K562 (cell line): ENCODE data around the gene DNA2. TPM values are rescaled to one million over a fixed set of nuclear protein-coding genes. Genes with fewer than 3 reads are reported as not detected.

Experiments used
- CBX8 ChIP-seq: fragments of 200-600 bp; sonication (generic); IDR thresholded peaks from 2 replicates; pipeline ENCODE4 v1.6.1; 2012; ENCODE audit warnings: borderline replicate concordance, mixed run types, low read depth, mild to moderate bottlenecking, moderate library complexity, mixed read lengths, low read length, control low read depth, inconsistent platforms; ENCODE audit not compliant: poor library complexity, severe bottlenecking; ENCODE audit errors: extremely low read depth
- CC2D1A ChIP-seq: fragments of 450-650 bp; IDR thresholded peaks from 2 replicates; pipeline ENCODE4 v1.6.1; 2017; ENCODE audit warnings: mild to moderate bottlenecking
- COPS2 ChIP-seq: fragments of 450-650 bp; conservative IDR thresholded peaks from 2 replicates; pipeline ENCODE4 v1.6.1; 2016; ENCODE audit warnings: mild to moderate bottlenecking, moderate library complexity
- E2F1 ChIP-seq: sonication (generic); formaldehyde crosslinking; IDR thresholded peaks from 2 replicates; pipeline ENCODE4 v1.8.1; 2023; ENCODE audit warnings: mild to moderate bottlenecking, missing genetic modification reagents, moderate library complexity
- GATA2 ChIP-seq: sonication (generic); formaldehyde crosslinking; IDR thresholded peaks from 2 replicates; pipeline ENCODE4 v1.4.0; 2020; ENCODE audit warnings: mild to moderate bottlenecking, missing genetic modification reagents
- GATAD2B ChIP-seq: fragments of 450-650 bp; IDR thresholded peaks from 2 replicates; pipeline ENCODE4 v1.6.1; 2017; ENCODE audit warnings: mild to moderate bottlenecking, borderline replicate concordance
- KLF1 ChIP-seq: fragments of 450-650 bp; IDR thresholded peaks from 2 replicates; pipeline ENCODE4 v1.6.1; 2016; ENCODE audit warnings: missing genetic modification characterization, missing compliant biosample characterization
- MAX ChIP-seq: sonication (generic); formaldehyde crosslinking; IDR thresholded peaks from 2 replicates; pipeline ENCODE4 v1.9.0; 2022; ENCODE audit warnings: mild to moderate bottlenecking, missing genetic modification reagents
- MNT ChIP-seq, 2 experiments: fragments of 450-650 bp; conservative IDR thresholded peaks; 2 replicates each; pipeline ENCODE4 v1.6.1; 2017; ENCODE audit warnings: mild to moderate bottlenecking in 2 of 2, moderate library complexity in 2 of 2
- MXI1 ChIP-seq: IDR thresholded peaks from 2 replicates; pipeline ENCODE4 v1.6.1; 2011; ENCODE audit warnings: low read depth, mild to moderate bottlenecking, improper control_type of control experiment, low read length
- NFIC ChIP-seq: fragments of 450-650 bp; IDR thresholded peaks from 2 replicates; pipeline ENCODE4 v1.6.1; 2017; ENCODE audit warnings: mild to moderate bottlenecking, inconsistent platforms
- PPARD ChIP-seq: fragments of 250-450 bp; sonication (Bioruptor Pico); IDR thresholded peaks from 2 replicates; pipeline ENCODE4 v1.8.0; 2022; ENCODE audit warnings: inconsistent platforms, mild to moderate bottlenecking, moderate library complexity
- RBM15 ChIP-seq: fragments of 200-400 bp; formaldehyde crosslinking; IDR thresholded peaks from 2 replicates; pipeline ENCODE4 v1.6.1; 2018; ENCODE audit warnings: mild to moderate bottlenecking, low read length, moderate library complexity; ENCODE audit not compliant: insufficient read depth
- SMARCB1 ChIP-seq: IDR thresholded peaks from 2 replicates; pipeline ENCODE4 v1.6.1; 2011; ENCODE audit warnings: improper control_type of control experiment, low read depth; ENCODE audit not compliant: insufficient read length
- TAF1 ChIP-seq: IDR thresholded peaks from 2 replicates; pipeline ENCODE4 v1.6.1; 2011; ENCODE audit warnings: mild to moderate bottlenecking, low read length, moderate library complexity; ENCODE audit not compliant: insufficient read depth, control insufficient read depth, severe bottlenecking; ENCODE audit errors: extremely low read depth
- TCF7 ChIP-seq: sonication (generic); IDR thresholded peaks from 2 replicates; pipeline ENCODE4 v1.6.1; 2016; ENCODE audit warnings: antibody characterized with exemption, borderline replicate concordance
- TEAD1 ChIP-seq, 2 experiments: fragments of 450-650 bp in 1 of 2; sonication (generic) in 1 of 2; formaldehyde crosslinking; IDR thresholded peaks; 2 replicates each; pipeline versions ENCODE4 v1.4.0 to v1.8.0; 2020 to 2022; ENCODE audit warnings: mild to moderate bottlenecking in 2 of 2, missing genetic modification reagents in 1 of 2
- TGIF2 ChIP-seq: sonication (generic); formaldehyde crosslinking; IDR thresholded peaks from 2 replicates; pipeline ENCODE4 v1.8.1; 2022; ENCODE audit warnings: mild to moderate bottlenecking, missing genetic modification reagents, moderate library complexity
- ZNF609 ChIP-seq: sonication (generic); formaldehyde crosslinking; IDR thresholded peaks from 2 replicates; pipeline ENCODE4 v1.8.1; 2023; ENCODE audit warnings: missing genetic modification reagents, mild to moderate bottlenecking, borderline replicate concordance
- polyA plus RNA-seq, 8 experiments: library from polyadenylated mRNA; depleted of rRNA in 4 of 8; stranded (reverse) in 5 of 8; unstranded in 3 of 8; fragments of >200 nt; fragmentation: Nextera tagmentation in 2 of 8; fragmentation: Illumina TruSeq in 1 of 8; extraction: Ambion mirVana in 2 of 8; extraction: Trizol in 1 of 8; gene quantifications; 2 replicates each; pipeline versions ENCODE4 v1.2.1 to v1.2.3, GENCODE V29; 2011 to 2014; ENCODE audit warnings: inconsistent platforms in 1 of 8, missing spikeins in 1 of 8
- total RNA-seq, 7 experiments: library from RNA; depleted of rRNA in 6 of 7; stranded (reverse); fragments of >200 nt in 6 of 7; fragmentation: Illumina TruSeq in 2 of 7; extraction: Trizol in 2 of 7; gene quantifications; 2 replicates each; pipeline versions ENCODE4 v1.2.1 to v1.2.3, GENCODE V29; 2011 to 2021; ENCODE audit warnings: low replicate concordance in 1 of 7

DNA2 gene
- total and polyA plus RNA-seq, 9 of the 15 experiments (the other 6 are each of a cell fraction or from before 2014, with no cell fraction given), result 24.6 to 51.4 (median 40.8) TPM

- TF ChIP-seq ZNF609 (CRISPR knock-in tag) (no peak), TEAD1 (CRISPR knock-in tag; IDR thresholded peaks at IDR 0.05) (peak; percentile 20 to 70; a peak in 2 of 4 replicates), COPS2 (no peak), TAF1 (peak; percentile 82), E2F1 (CRISPR knock-in tag) (peak; percentile 95), MNT (conservative IDR thresholded peaks at IDR 0.05) (peak; percentile 97 to 98), GATA2 (CRISPR knock-in tag) (no peak), RBM15 (no peak), NFIC (no peak), KLF1 (tag) (no peak), TGIF2 (CRISPR knock-in tag) (no peak; the same call in 1 of the 2 replicates), CBX8 (no peak), CC2D1A (peak; percentile 10; the same call in 1 of the 2 replicates), SMARCB1 (no peak), GATAD2B (no peak), TCF7 (peak; percentile 45; the same call in 1 of the 2 replicates), PPARD (CRISPR knock-in tag) (no peak; the same call in 1 of the 2 replicates), MXI1 (peak; percentile 28; the same call in 1 of the 2 replicates), MAX (peak; percentile 98)
Measured at GRCh38 chr10:68471586-68472408, at the start of gene DNA2 (continued).
